GM18873 (cell line): Measurements from ENCODE around the gene FOXJ3.

Source experiments
- ATAC-seq: cut with Tn5 transposase; IDR thresholded peaks from one replicate; pipeline ENCODE4 v1.9.1; 2021; ENCODE audit warnings: mild to moderate bottlenecking, moderate library complexity, moderate number of reproducible peaks; ENCODE audit not compliant: unreplicated experiment, low FRiP score

The FOXJ3 gene

DNA sequence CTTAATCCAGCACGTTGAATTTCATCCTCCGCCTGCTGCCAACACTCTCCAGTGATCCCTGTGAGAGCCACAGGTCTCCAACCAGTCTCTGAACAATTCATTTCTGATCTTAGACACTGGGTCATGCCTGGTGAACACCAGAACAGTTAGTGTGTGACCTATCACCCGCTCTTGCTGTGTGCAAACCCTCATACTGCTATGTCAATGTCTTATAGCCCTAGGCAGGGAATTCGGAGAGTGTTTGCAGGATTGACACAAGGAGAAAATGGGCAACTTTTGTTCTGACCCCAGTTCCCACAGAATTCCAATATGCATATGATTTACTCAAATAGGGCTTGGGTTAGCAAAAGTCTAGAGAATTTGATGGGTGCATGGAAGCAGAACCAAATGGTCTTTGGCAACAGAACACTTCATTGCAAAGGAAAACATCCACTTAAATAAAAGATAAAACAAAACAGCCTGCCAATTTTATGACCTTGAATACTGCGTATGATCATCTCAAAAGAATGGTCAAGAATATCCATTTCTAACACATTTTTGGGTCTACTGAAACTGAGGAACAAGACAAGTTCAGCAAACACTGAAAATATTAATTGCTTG lies 204.9 kb downstream of the FOXJ3 start:
- no peak for ATAC-seq

DNA sequence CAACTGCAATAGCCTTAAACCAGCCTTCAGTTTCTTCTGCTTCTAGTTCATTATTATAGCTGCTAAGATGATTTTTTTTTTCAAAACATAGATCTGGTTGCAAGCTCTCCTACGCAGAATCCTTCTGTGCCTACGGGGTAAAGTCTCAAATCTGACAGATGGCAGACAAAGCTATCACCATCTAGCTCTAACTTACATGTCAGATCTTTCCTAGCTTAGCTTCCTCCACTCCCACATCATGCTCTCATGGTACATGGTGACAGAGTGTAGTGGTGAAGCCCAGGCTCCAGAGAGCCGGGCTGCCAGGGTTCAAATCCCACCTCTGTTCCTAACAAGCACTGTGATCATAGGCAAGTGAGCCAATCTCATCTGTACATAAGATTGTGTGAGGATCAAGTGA lies 206.1 kb downstream of the FOXJ3 start:
- no peak for ATAC-seq

DNA sequence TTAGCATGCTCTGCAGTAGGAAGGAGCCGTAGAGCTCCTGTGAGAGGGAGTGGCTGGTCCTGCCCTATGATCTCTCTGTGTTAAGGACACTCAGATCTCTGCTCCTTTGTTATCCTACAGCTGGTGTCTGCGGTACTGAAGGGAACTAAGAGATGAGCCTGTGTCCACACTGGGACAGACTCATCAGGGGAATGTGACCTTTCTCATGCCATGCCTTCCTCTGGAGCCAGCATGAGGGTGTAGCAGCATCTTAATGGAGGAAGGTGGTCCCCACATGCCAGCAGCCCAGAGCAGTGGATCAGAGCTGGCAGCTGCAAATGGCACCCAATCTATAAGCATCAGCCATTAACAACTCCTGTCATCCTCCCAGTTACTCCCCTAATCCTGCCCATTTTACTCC lies 206.5 kb downstream of the FOXJ3 start:
- ATAC-seq = no peak

DNA sequence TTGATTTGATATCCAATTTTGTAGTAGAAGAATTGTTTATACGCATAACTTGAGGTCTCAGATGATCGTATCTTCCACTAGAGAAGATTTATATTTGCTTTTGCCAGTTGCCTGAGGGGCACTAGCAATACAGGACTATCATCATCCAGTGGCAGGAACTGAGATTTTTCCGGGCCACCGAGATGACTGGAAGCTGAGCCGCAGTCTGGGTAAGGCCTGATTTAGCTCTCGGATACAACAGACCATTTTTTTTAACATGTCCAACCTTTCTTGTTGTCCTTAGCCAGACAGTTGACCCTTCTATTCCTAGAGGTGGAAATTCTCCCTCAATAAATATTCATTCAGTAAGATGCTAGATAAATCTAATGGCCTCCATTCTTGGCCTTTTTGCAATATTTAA lies 207.3 kb downstream of the FOXJ3 start:
- ATAC-seq = no peak
